HCT116 (cell line): ENCODE measurements around the gene ERBB4. TPM values are rescaled to one million over a fixed set of nuclear protein-coding genes. Genes with fewer than 3 reads are reported as not detected.

Experiments
- ATAC-seq: fragments of 200-7000 bp; cut with Tn5 transposase; 2 replicates; pipeline ENCODE4 v1.9.1; 2020; ENCODE audit warnings: mild to moderate bottlenecking, moderate library complexity
- BruUV-seq: library from RNA; stranded (reverse); fragments of 400-500 nt; replicated peaks from 2 replicates; lab custom pipeline; 2021; lab: Mats Ljungman, UMichigan
- CTCF ChIA-PET: fragments of 300-600 bp; sonication (Branson Sonifier 250); formaldehyde crosslinking; loops from one replicate; lab custom pipeline; 2021; ENCODE audit warnings: antibody characterized with exemption; lab: Charles Lee
- POLR2A ChIA-PET: fragments of 300-600, 350-600 bp; sonication (Branson Sonifier 250); formaldehyde crosslinking; loops from one replicate; lab custom pipeline; 2021; ENCODE audit warnings: antibody characterized with exemption; lab: Charles Lee
- RAD21 ChIA-PET, 2 experiments: fragments of 300-600 bp; sonication (Branson Sonifier 250); formaldehyde crosslinking; loops; one replicate each; lab custom pipeline; 2023; ENCODE audit warnings: low total read pairs in 2 of 2; ENCODE audit not compliant: uncharacterized antibody in 2 of 2, unreplicated experiment in 2 of 2, low non-redundant PET in 1 of 2; lab: Charles Lee
- DNase-seq: peaks from one replicate; pipeline ENCODE4 v3.0.0-alpha.2; 2010; ENCODE audit warnings: low read depth, low spot score
- H2AFZ ChIP-seq: fragments of 200-600 bp; shearing (Covaris generic), sonication (generic); 2 replicates; pipeline ENCODE4 v1.6.1; 2017; ENCODE audit warnings: low read depth, mixed run types, mixed read lengths, antibody characterized with exemption, low read length; ENCODE audit not compliant: poor library complexity, severe bottlenecking
- H3K27ac ChIP-seq: 2 replicates; pipeline ENCODE4 v1.5.1; 2012; ENCODE audit warnings: low read depth, low read length
- H3K27me3 ChIP-seq: fragments of 200-600 bp; sonication (generic); 2 replicates; pipeline ENCODE4 v1.6.1; 2016; ENCODE audit warnings: mixed run types, low read length, mixed read lengths; ENCODE audit not compliant: insufficient read depth
- H3K36me3 ChIP-seq, 2 experiments: fragments of 200-500 bp in 1 of 2; fragments of 200-600 bp in 1 of 2; sonication (Bioruptor generic) in 1 of 2; sonication (generic) in 1 of 2; 2 replicates each; pipeline versions ENCODE4 v1.5.1 to v1.6.1; 2014 to 2016; ENCODE audit warnings: low read length in 2 of 2, inconsistent platforms in 1 of 2, mixed read lengths in 1 of 2, mixed run types in 1 of 2; ENCODE audit not compliant: insufficient read depth in 2 of 2, control insufficient read depth in 1 of 2
- H3K4me1 ChIP-seq, 2 experiments: fragments of 200-600 bp in 1 of 2; sonication (generic) in 1 of 2; 2 replicates each; pipeline versions ENCODE4 v1.5.1 to v1.6.1; 2012 to 2017; ENCODE audit warnings: low read length in 2 of 2, inconsistent platforms in 1 of 2, mild to moderate bottlenecking in 1 of 2, mixed read lengths in 1 of 2, mixed run types in 1 of 2, moderate library complexity in 1 of 2; ENCODE audit not compliant: insufficient read depth in 2 of 2, control insufficient read depth in 1 of 2
- H3K4me2 ChIP-seq: fragments of 200-600 bp; sonication (generic); 2 replicates; pipeline ENCODE4 v1.6.1; 2017; ENCODE audit warnings: mixed run types, low read length, mixed read lengths
- H3K4me3 ChIP-seq, 2 experiments: fragments of 200-600 bp in 1 of 2; sonication (generic) in 1 of 2; replicated peaks in 1 of 2; 2 replicates each; pipeline ENCODE4 v1.5.1; 2011 to 2016; ENCODE audit warnings: low read length in 2 of 2, control low read depth in 1 of 2, low read depth in 1 of 2, mild to moderate bottlenecking in 1 of 2, mixed read lengths in 1 of 2, mixed run types in 1 of 2
- H3K79me2 ChIP-seq: fragments of 200-600 bp; sonication (generic); 2 replicates; pipeline ENCODE4 v1.6.1; 2017; ENCODE audit warnings: mild to moderate bottlenecking, mixed run types, low read length, moderate library complexity, mixed read lengths; ENCODE audit not compliant: insufficient read depth
- H3K9ac ChIP-seq: fragments of 200-600 bp; sonication (generic); 2 replicates; pipeline ENCODE4 v1.6.1; 2016; ENCODE audit warnings: low read length, mixed read lengths
- H3K9me2 ChIP-seq: fragments of 200-600 bp; sonication (generic), shearing (Covaris generic); 2 replicates; pipeline ENCODE4 v1.6.1; 2017; ENCODE audit warnings: mixed run types, mild to moderate bottlenecking, moderate library complexity; ENCODE audit not compliant: insufficient read depth
- H3K9me3 ChIP-seq, 2 experiments: fragments of 200-500 bp in 1 of 2; fragments of 200-600 bp in 1 of 2; sonication (Bioruptor generic) in 1 of 2; sonication (generic) in 1 of 2; 2 replicates each; pipeline ENCODE4 v1.6.1; 2014 to 2017; ENCODE audit warnings: low read length in 2 of 2, mixed read lengths in 2 of 2, inconsistent platforms in 1 of 2, low read depth in 1 of 2, mild to moderate bottlenecking in 1 of 2, mixed run types in 1 of 2, moderate library complexity in 1 of 2; ENCODE audit not compliant: control insufficient read depth in 1 of 2, insufficient read depth in 1 of 2
- H4K20me1 ChIP-seq: fragments of 200-600 bp; sonication (generic), shearing (Covaris generic); 2 replicates; pipeline ENCODE4 v1.6.1; 2017; ENCODE audit warnings: mixed run types, mild to moderate bottlenecking, moderate library complexity; ENCODE audit not compliant: insufficient read depth
- ATF3 ChIP-seq: IDR thresholded peaks from 2 replicates; pipeline ENCODE4 v1.6.1; 2012
- CBX3 ChIP-seq: IDR thresholded peaks from 2 replicates; pipeline ENCODE4 v1.6.1; 2012; ENCODE audit warnings: low read depth
- CTCF ChIP-seq, 3 experiments: fragments of 200-600 bp in 1 of 3; sonication (generic) in 1 of 3; IDR thresholded peaks in 2 of 3; conservative IDR thresholded peaks in 1 of 3; 2 replicates each; pipeline ENCODE4 v1.5.1; 2012 to 2017; ENCODE audit warnings: low read depth in 2 of 3, low read length in 2 of 3, antibody characterized with exemption in 1 of 3, borderline replicate concordance in 1 of 3, control low read depth in 1 of 3, mild to moderate bottlenecking in 1 of 3, mixed read lengths in 1 of 3, mixed run types in 1 of 3, moderate library complexity in 1 of 3; ENCODE audit not compliant: insufficient read depth in 1 of 3
- ELF1 ChIP-seq: IDR thresholded peaks from 2 replicates; pipeline ENCODE4 v1.6.1; 2012; ENCODE audit warnings: low read depth, borderline replicate concordance
- FOSL1 ChIP-seq: IDR thresholded peaks from 2 replicates; pipeline ENCODE4 v1.6.1; 2012; ENCODE audit warnings: low read depth
- MAX ChIP-seq: IDR thresholded peaks from 2 replicates; pipeline ENCODE4 v1.6.1; 2012
- POLR2AphosphoS5 ChIP-seq: IDR thresholded peaks from 2 replicates; pipeline ENCODE4 v1.6.1; 2011; ENCODE audit warnings: mild to moderate bottlenecking, low read depth, low read length, moderate library complexity
- REST ChIP-seq: IDR thresholded peaks from 2 replicates; pipeline ENCODE4 v1.6.1; 2012; ENCODE audit warnings: low read depth
- SP1 ChIP-seq: IDR thresholded peaks from 2 replicates; pipeline ENCODE4 v1.6.1; 2012; ENCODE audit warnings: low read depth
- SRF ChIP-seq: IDR thresholded peaks from 2 replicates; pipeline ENCODE4 v1.6.1; 2012; ENCODE audit warnings: low read depth
- YY1 ChIP-seq: IDR thresholded peaks from 2 replicates; pipeline ENCODE4 v1.6.1; 2011; ENCODE audit warnings: low read length, low read depth, moderate library complexity, mild to moderate bottlenecking; ENCODE audit not compliant: insufficient replicate concordance; ENCODE audit errors: extremely low read depth
- ZFX ChIP-seq: fragments of 450-650 bp; IDR thresholded peaks from 2 replicates; pipeline ENCODE4 v1.6.1; 2017
- ZNF274 ChIP-seq: fragments of 200-500 bp; sonication (Bioruptor generic); IDR thresholded peaks from 2 replicates; pipeline ENCODE4 v1.6.1; 2014; ENCODE audit warnings: mild to moderate bottlenecking, low read depth, low read length, inconsistent platforms
- intact Hi-C: fragments of 100-400 bp; cut with micrococcal nuclease; formaldehyde crosslinking; loops from 2 replicates; pipeline ENCODE4 v1.10.0; 2022
- total RNA-seq: library from RNA; stranded (reverse); gene quantifications from one replicate; pipeline ENCODE4 v1.2.1, GENCODE V29; 2021; ENCODE audit not compliant: unreplicated experiment

The ERBB4 gene
- total RNA-seq, 1 experiment from 2014 or later = 0.10 TPM

- RAD21 ChIA-PET = no interaction called here
- Histone ChIP-seq H3K9me2 (no peaks in the 10 kb centered on the region), H3K4me1 (no peaks in the 10 kb centered on the region), H3K4me2 (no peak overlapping the region), H3K36me3 (no peaks in the 10 kb centered on the region), H3K4me3 (no peak overlapping the region), H3K79me2 (no peaks in the 10 kb centered on the region), H4K20me1 (no peaks in the 10 kb centered on the region), H3K27me3 (no peaks in the 10 kb centered on the region), H3K9me3 (no peaks in the 10 kb centered on the region), H3K9ac (no peak overlapping the region), H2AFZ (no peak overlapping the region), H3K27ac (no peak overlapping the region)
- no TSS peak for BruUV-seq
- intact Hi-C loops = no loop called here
- DNase-seq (no peak), ATAC-seq (no peak)
- TF ChIP-seq ZNF274 (no peak), SP1 (no peak), ELF1 (no peak), ZFX (no peak), YY1 (no peak), REST (no peak)
- POLR2A ChIA-PET = no interaction called here
- CTCF ChIA-PET = interaction anchor here (1.2 kb wide), 1 partner anchor 13 kb away, joined by 5 read pairs; no protein-coding TSS in a partner anchor
Measured at GRCh38 chr2:211730215-211730614, 808.4 kb downstream of the ERBB4 start.

- no peak overlapping the region for H3K4me2 ChIP-seq
- H3K4me3 ChIP-seq = no peak overlapping the region
- no peak for ATAC-seq
- POLR2A ChIA-PET = no interaction called here
- H4K20me1 ChIP-seq = no peaks in the 10 kb centered on the region
- no peaks in the 10 kb centered on the region for H3K79me2 ChIP-seq
- H3K9ac ChIP-seq = no peak overlapping the region
- H2AFZ ChIP-seq = no peak overlapping the region
- CTCF ChIA-PET = interaction anchor here (1.2 kb wide), 1 partner anchor 14 kb away, joined by 5 read pairs; no protein-coding TSS in a partner anchor
- RAD21 ChIA-PET = no interaction called here
- intact Hi-C loops = no loop called here
- H3K27me3 ChIP-seq = no peaks in the 10 kb centered on the region
- H3K4me1 ChIP-seq = no peaks in the 10 kb centered on the region
- no peak for DNase-seq
- no peak overlapping the region for H3K27ac ChIP-seq
- no peaks in the 10 kb centered on the region for H3K9me2 ChIP-seq
- no TSS peak for BruUV-seq
- no peaks in the 10 kb centered on the region for H3K36me3 ChIP-seq
- no peaks in the 10 kb centered on the region for H3K9me3 ChIP-seq
- no peak for TF ChIP-seq CBX3
- no peak for TF ChIP-seq SRF
- no peak for TF ChIP-seq POLR2AphosphoS5
- TF ChIP-seq CTCF (IDR thresholded peaks at IDR 0.05 in 2 of 3, conservative IDR thresholded peaks at IDR 0.05 in 1 of 3; ENCODE audit: borderline replicate concordance in 1 of 3, insufficient read depth in 1 of 3, low read depth in 2 of 3, low read length in 2 of 3) = no peak
- no peak for TF ChIP-seq MAX
- no peak for TF ChIP-seq ATF3
- no peak for TF ChIP-seq FOSL1
- TF ChIP-seq YY1 = no peak
Measured at GRCh38 chr2:211729433-211729832, 809.2 kb downstream of the ERBB4 start.
